HEK293T (cell line): ENCODE data around the gene ZNF497.
"Not testable (repeated sequence)": the region's sequence is repeated elsewhere in the genome, so short reads cannot be mapped to it uniquely, and the experiment has no call there.

Experiments
- CTCF ChIA-PET: fragments of 350-600 bp; formaldehyde crosslinking; extraction: SDS; loops from one replicate; lab custom pipeline; 2021; ENCODE audit warnings: antibody characterized with exemption, inconsistent platforms; lab: Yijun Ruan, JAX
- POLR2A ChIA-PET: fragments of 350-600 bp; formaldehyde crosslinking; extraction: SDS; loops from one replicate; lab custom pipeline; 2020; ENCODE audit warnings: antibody characterized with exemption, inconsistent platforms; lab: Yijun Ruan, JAX
- DNase-seq: peaks from one replicate; pipeline ENCODE4 v3.0.0; 2012; ENCODE audit warnings: mixed read lengths; ENCODE audit errors: extremely low spot score
- ARNT ChIP-seq: fragments of 450-650 bp; IDR thresholded peaks from 2 replicates; pipeline ENCODE4 v1.6.1; 2017; ENCODE audit warnings: mild to moderate bottlenecking
- BHLHE40 ChIP-seq: fragments of 450-650 bp; IDR thresholded peaks from 2 replicates; pipeline ENCODE4 v1.6.1; 2016; ENCODE audit warnings: mild to moderate bottlenecking, moderate library complexity, borderline replicate concordance
- CTBP1 ChIP-seq: fragments of 450-650 bp; IDR thresholded peaks from 2 replicates; pipeline ENCODE4 v1.6.1; 2016; ENCODE audit warnings: borderline replicate concordance
- ELF4 ChIP-seq: fragments of 450-650 bp; IDR thresholded peaks from 2 replicates; pipeline ENCODE4 v1.6.1; 2017; ENCODE audit warnings: antibody characterized with exemption
- FOXA1 ChIP-seq: fragments of 450-650 bp; IDR thresholded peaks from 2 replicates; pipeline ENCODE4 v1.6.1; 2016; ENCODE audit warnings: mild to moderate bottlenecking
- FOXK2 ChIP-seq: fragments of 450-650 bp; IDR thresholded peaks from 2 replicates; pipeline ENCODE4 v1.6.1; 2016; ENCODE audit warnings: mild to moderate bottlenecking
- FOXM1 ChIP-seq: fragments of 450-650 bp; IDR thresholded peaks from 2 replicates; pipeline ENCODE4 v1.6.1; 2017; ENCODE audit warnings: mild to moderate bottlenecking, borderline replicate concordance
- HDGF ChIP-seq: fragments of 450-650 bp; IDR thresholded peaks from 2 replicates; pipeline ENCODE4 v1.6.1; 2017; ENCODE audit warnings: antibody characterized with exemption, borderline replicate concordance
- L3MBTL2 ChIP-seq: fragments of 450-650 bp; conservative IDR thresholded peaks from 2 replicates; pipeline ENCODE4 v1.6.1; 2016; ENCODE audit warnings: mild to moderate bottlenecking
- LEF1 ChIP-seq: fragments of 450-650 bp; IDR thresholded peaks from 2 replicates; pipeline ENCODE4 v1.6.1; 2017; ENCODE audit warnings: mild to moderate bottlenecking, borderline replicate concordance
- NFRKB ChIP-seq: fragments of 450-650 bp; IDR thresholded peaks from 2 replicates; pipeline ENCODE4 v1.6.1; 2016; ENCODE audit warnings: mild to moderate bottlenecking, moderate library complexity
- PKNOX1 ChIP-seq: fragments of 450-650 bp; IDR thresholded peaks from 2 replicates; pipeline ENCODE4 v1.6.1; 2016
- SP1 ChIP-seq: fragments of 450-650 bp; IDR thresholded peaks from 2 replicates; pipeline ENCODE4 v1.6.1; 2017
- SUZ12 ChIP-seq: fragments of 450-650 bp; IDR thresholded peaks from 2 replicates; pipeline ENCODE4 v1.6.1; 2016; ENCODE audit warnings: mild to moderate bottlenecking
- TARDBP ChIP-seq: fragments of 450-650 bp; IDR thresholded peaks from 2 replicates; pipeline ENCODE4 v1.6.1; 2016
- ZNF384 ChIP-seq: fragments of 450-650 bp; IDR thresholded peaks from 2 replicates; pipeline ENCODE4 v1.6.1; 2016

The ZNF497 gene

DNA sequence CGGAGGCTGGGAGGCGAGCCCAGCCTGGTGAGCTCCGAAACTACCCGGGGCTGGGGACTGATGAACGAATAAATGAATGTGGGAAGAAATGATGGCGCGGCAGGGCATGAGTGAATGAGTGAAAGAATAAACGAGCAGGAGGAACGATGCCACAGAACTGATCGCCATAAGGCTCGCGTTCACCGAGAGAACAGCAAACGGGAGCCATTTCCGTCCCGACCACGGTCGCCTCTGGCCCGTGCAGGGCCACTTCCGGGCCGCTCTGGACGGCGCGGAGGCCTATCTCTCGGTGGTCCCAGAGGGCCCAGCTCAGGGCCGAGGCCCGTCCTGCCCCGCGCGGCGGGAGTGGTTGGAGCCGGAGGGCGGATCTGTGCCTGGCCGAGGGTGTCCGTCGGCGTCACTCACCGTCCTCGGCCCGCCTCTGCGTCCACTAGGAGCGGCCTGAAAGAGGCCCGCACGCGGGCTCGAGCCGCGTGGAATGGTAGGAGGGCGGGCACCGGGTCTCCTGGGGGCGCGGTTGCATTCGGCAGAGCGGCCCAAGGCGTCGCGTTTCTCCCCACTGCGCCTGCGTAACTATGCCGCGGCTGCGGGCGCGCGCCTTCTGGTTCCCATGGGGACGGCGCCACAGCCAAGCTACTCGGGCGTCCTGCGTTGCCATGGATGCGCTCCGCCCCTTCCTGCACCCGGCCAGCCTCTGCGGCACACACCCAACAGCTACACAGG is at the start of gene ZNF497:
ZNF497 (minus strand) TSS at position 480 of the 723 bp plus-strand sequence. CDS start 5,116 bp downstream, outside the sequence.
- CTCF ChIA-PET: interaction anchor here (1.1 kb wide), 1 partner anchor 34 kb away, joined by 3 read pairs; no protein-coding TSS in a partner anchor
- POLR2A ChIA-PET: interaction anchor here (0.6 to 3.4 kb wide), 27 partner anchors 8 to 543 kb away, joined by 3 to 30 read pairs (median 5); partner anchors contain the start of genes CHMP2A, RPS5, TRIM28 and ZBTB45
- no peak for TF ChIP-seq SUZ12
- no peak for TF ChIP-seq LEF1
- TF ChIP-seq L3MBTL2: peak; percentile 58; the same call in 1 of the 2 replicates
- peak; percentile 78 for TF ChIP-seq ELF4
- TF ChIP-seq PKNOX1: peak; percentile 75
- peak; percentile 99 for DNase-seq

DNA sequence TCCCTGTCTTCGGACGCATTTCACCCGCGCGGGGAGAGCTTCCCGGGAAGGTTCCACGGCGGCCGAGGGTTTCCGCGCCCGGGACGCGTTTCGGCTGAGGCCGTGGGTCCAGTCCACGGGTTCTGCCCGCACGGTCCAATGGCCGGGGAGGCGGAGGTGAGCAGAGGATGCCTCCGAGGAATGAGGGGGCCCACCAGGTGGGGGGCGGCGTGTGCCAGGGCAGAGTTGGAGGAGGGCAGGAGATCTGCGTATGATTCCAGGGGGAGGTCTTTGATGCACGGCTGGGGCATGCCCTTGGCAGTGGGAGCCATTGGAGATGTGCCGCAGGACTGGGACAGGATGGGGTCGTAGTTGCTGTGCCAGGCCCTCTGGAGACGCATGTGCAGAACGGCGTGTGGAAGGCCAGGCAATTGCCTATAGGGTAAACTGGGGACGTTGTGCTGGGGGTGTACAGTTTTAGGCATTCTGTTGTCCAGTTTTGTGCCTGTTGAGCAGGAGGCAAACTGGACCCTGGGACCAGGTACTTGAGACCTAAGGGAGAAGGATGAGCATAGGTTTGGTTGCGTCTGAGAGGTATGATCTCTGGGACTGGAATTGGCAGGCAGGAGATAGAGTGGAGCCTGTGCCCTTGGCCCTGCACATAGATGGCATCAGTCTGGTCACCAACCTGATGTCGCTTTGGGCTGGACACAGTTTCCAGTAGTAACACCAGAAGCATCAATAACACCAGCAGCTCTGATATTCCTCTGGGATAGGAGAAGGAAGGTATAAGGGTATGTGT is 46.6 kb upstream of the ZNF497 start:
- no peak for TF ChIP-seq SP1
- TF ChIP-seq FOXA1: no peak
- TF ChIP-seq LEF1: no peak
- no peak for TF ChIP-seq NFRKB
- TF ChIP-seq SUZ12: no peak
- TF ChIP-seq ELF4: no peak
- no peak for TF ChIP-seq CTBP1
- TF ChIP-seq ARNT: no peak
- TF ChIP-seq BHLHE40: no peak
- TF ChIP-seq HDGF: no peak
- TF ChIP-seq ZNF384: no peak
- no peak for TF ChIP-seq TARDBP
- TF ChIP-seq L3MBTL2: no peak
- no peak for TF ChIP-seq FOXM1
- no peak for TF ChIP-seq FOXK2
- POLR2A ChIA-PET: interaction anchor here (0.6 to 2.6 kb wide), 15 partner anchors 8 to 130 kb away, joined by 3 to 17 read pairs (median 3); partner anchors contain the start of genes RPS5, ZBTB45, ZNF324B and ZNF497
- CTCF ChIA-PET: no interaction called here
- no peak for DNase-seq

DNA sequence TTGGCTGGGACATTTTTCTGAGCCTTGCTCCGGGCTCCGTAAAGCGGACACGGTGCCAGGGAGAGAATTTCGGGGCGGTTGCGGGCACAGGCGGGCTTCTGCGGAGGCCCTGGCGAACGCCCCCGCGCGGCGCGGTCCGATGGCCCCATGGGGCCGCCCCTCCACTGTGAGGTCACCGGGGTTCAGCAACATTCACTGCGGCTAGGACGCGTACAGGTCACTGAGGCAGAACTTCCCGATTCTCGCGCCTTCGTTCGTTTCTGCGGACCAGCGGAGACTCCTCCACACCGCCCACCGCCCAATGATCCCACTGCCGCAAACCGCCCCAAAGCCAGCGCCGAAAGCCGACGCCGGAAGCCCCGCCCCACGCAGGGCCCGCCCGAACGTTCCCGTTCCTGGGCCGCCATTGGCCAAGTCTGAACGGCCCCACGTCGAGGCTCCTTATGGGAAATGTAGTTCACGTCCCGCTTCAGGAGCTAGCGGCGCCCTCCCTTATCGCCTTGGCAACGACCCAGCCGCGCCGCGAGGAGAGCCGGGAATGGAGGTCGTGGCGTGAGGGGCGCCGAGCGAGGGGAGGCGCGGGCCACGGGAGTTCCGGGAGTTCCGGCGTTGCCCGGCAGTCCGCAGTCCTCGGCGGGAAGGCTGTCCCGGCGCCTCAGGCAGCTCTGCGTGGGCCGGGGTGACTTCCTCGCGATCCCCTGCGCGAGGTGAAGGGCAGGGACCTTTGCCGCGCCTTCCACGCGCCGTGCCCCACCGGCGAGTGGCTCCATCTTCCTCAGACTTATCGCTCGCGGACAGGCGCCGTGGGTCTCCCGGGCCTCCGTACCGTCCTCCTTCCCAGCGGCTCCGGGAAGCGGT is 45.8 kb upstream of the ZNF497 start, which contains the start of gene ZNF584:
ZNF584 (plus strand) TSS at position 498 of the 858 bp plus-strand sequence. CDS start 499 bp downstream, outside the sequence.
- TF ChIP-seq CTBP1: no peak
- peak; percentile 58 for TF ChIP-seq ELF4
- peak; percentile 1; the same call in 1 of the 2 replicates for TF ChIP-seq L3MBTL2
- TF ChIP-seq BHLHE40: no peak
- no peak for TF ChIP-seq SP1
- TF ChIP-seq SUZ12: no peak
- no peak for TF ChIP-seq ZNF384
- no peak for TF ChIP-seq FOXK2
- TF ChIP-seq NFRKB: no peak
- peak; percentile 84 for TF ChIP-seq TARDBP
- ChIA-PET POLR2A (interaction anchor here (0.5 to 2.6 kb wide), 17 partner anchors 9 to 136 kb away, joined by 3 to 17 read pairs (median 3); partner anchors contain the start of genes RPS5, TRIM28, ZBTB45 and ZNF324B), CTCF (no interaction called here)
- DNase-seq: peak; percentile 91

DNA sequence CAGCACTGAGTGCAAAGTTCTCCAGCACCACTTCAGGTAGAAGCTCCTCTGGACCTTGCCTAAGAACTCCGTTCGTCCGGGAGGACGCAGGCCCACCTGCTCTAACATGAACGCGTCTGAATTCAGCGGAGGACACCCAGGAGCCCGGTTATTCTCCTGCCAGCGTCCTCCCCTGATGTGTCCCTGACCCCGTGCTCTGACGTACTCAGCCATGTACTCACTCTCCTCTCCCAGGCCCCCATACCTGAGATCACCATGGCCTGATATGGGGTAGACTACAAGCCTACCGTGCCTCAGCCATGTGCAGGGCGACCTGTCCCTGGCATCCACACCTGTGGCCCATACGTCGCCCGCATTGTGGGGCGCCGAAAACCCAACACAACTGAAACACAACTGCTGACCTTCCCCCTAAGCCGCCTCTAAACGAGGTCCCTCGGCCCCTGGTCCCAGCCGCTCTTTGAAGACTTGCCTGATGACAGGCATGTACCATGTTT is 45.2 kb upstream of the ZNF497 start:
- POLR2A ChIA-PET: interaction anchor here (0.5 to 2.6 kb wide), 10 partner anchors 10 to 136 kb away, joined by 3 to 17 read pairs (median 3); partner anchors contain the start of genes RNF225, RPS5, TRIM28 and ZBTB45
- CTCF ChIA-PET: no interaction called here
- DNase-seq: no peak
- peak; percentile 50; the same call in 1 of the 2 replicates for TF ChIP-seq L3MBTL2
- no peak for TF ChIP-seq FOXK2

- no peak for DNase-seq
- CTCF ChIA-PET: no interaction called here
- no peak for TF ChIP-seq BHLHE40
- TF ChIP-seq FOXA1: no peak
- no peak for TF ChIP-seq NFRKB
- no peak for TF ChIP-seq FOXK2
- TF ChIP-seq FOXM1: no peak
- no peak for TF ChIP-seq PKNOX1
- no peak for TF ChIP-seq ARNT
- TF ChIP-seq HDGF: no peak
- no peak for TF ChIP-seq ELF4
- TF ChIP-seq L3MBTL2: no peak
- no peak for TF ChIP-seq SP1
- no peak for TF ChIP-seq LEF1
- POLR2A ChIA-PET: interaction anchor here (1.0 to 2.6 kb wide), 3 partner anchors 12 to 137 kb away, joined by 3 to 17 read pairs (median 3); partner anchors contain the start of genes RNF225, TRIM28 and ZNF497
Measured at GRCh38 chr19:58406818-58407657, 44.5 kb upstream of the ZNF497 start.

DNA sequence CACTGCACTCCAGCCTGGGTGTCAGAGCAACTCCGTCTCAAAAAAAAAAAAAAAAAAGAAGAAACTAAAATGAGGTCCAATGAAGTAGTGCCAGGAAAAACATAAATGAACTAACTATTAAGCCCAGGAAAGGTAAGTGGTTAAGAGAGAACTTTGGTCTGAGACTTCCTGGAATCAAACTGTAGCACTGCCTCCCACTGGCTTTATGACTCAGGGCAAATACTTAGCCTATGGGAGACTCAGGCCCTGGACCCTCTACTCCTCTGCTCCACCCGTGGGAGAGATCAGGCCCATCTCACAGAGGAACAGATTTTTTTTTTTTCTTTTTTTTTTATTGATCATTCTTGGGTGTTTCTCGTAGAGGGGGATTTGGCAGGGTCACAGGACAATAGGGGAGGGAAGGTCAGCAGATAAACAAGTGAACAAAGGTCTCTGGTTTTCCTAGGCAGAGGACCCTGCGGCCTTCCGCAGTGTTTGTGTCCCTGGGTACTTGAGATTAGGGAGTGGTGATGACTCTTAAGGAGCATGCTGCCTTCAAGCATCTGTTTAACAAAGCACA is 41.4 kb upstream of the ZNF497 start:
- CTCF ChIA-PET: not testable (repeated sequence)
- peak; percentile 9 for DNase-seq
- POLR2A ChIA-PET: interaction anchor here (1.0 to 1.2 kb wide), 2 partner anchors 16 to 116 kb away, joined by 4 read pairs; partner anchors contain the start of gene ZBTB45
